Stimulated activated CD4-positive, alpha-beta T cell treated with anti-CD3 and anti-CD28 coated beads, Interleukin-2, amount 100 ng/mL, for 24 hours (primary cell): ENCODE measurements around the gene NACC2.
"Not testable (repeated sequence)": the region's sequence is repeated elsewhere in the genome, so short reads cannot be mapped to it uniquely, and the experiment has no call there.

Source experiments
- DNase-seq, 2 donors: peaks; one replicate each; pipeline ENCODE4 v3.0.0-alpha.2; 2020

Gene NACC2

DNA sequence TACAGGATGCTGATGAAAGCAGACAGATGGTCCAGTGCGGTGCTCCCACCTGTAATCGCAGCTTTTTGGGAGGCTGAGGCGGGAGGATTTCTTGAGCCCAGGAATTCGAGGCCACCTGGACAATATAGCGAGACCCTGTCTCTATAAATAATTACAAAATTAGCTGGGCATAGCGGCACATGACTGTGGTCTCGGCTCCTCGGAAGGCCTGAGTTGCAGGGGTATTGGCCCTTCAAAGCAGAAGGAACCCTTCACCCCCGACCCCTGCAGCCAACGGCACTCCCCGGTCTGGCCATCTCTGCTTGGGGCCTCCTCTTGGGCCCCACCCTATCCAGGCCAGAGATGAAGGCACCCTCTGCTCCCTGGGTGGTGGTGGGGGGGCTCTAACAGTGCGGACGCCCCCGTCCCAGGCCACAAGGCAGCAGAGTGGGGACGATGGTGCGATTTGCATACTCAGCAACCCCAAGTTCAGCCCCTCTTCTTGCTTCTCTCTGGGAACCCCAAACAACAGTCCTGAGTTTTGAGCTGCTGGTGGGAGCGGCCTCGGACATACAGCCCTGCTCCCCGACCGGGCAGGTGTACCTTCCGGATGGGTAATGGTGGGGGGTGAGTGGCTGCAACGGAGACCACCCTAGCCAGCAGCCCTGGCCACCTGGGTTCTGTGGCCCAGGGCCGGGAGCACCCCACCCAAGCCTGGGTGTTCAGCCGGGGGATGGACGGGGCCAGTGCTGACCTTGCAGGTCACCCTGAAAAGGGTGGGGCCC, 50.7 kb downstream of the NACC2 start:
- no peak for DNase-seq

DNA sequence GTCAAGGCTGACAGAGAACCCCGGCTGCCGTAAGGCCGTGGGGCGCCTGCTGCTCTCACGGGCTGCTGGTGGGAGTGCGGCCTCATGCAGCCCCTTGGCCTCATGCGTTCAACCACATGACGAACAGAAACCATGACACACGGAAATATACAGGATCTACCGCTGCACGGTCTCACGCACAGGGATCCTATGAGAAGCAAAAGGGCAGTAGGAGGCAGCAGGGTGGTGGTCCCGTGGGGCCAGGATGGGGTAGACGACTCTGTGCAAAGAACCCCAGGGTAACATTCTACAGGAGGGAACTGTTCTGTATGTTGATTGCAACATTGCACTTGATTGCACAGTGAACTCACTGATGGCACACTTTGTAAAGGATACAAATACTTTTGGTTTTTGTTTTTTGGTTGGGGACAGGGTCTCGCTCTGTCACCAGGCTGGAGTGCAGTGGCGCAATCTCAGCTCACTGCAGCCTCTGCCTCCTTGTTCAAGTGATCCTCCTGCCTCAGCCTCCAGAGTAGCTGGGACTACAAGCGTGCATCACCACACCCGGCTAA, 51.6 kb downstream of the NACC2 start:
- no peak for DNase-seq

DNA sequence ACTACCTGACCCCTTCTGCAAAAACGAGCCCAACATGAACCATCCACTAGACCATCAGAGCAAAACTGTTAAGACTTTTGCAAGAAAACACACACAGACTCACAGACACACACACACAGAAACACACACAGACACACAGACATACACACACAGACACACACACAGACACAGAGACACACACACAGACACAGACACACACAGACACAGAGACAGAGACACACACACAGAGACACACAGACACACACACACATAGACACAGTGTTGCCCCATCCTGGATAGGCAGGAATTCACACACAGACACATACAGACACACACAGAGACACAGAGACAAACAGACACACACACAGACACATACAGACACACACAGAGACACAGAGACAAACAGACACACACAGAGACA, 52.5 kb downstream of the NACC2 start:
- no peak for DNase-seq

DNA sequence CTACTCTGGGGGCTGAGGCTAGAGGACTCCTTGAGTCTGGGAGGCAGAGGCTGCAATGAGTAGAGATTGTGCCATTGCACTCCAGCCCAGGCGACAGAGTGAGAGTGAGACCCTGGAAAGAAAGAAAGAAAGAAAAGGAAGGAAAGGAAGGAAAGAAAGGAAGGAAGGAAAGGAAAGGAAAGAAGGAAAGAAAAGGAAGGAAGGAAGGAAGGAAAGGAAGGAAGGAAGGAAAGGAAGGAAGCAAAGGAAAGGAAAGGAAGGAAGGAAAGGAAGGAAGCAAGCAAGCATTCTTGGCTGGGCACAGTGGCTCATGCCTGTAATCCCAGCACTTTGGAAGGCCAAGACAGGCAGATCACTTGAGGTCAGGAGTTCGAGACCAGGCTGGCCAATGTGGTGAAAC, 54.2 kb downstream of the NACC2 start:
- not testable (repeated sequence) for DNase-seq

DNA sequence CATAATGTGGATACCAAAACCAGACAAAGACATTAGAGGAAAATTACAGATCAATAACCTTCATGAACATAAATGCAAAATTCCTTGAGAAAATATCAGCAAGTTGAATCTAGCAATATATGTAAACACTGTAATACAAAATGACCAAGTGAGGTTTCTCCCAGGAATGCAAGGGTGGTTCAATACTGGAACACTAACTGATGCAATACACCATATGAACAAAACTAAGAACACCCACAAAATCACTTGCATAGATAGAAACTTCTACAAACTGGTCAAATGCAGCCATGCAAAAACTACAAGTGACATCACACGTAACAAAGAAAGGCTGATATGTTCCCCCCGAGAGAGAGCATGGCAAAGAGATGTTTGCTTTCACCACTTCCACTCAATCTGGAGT, 55.6 kb downstream of the NACC2 start:
- no peak for DNase-seq

DNA sequence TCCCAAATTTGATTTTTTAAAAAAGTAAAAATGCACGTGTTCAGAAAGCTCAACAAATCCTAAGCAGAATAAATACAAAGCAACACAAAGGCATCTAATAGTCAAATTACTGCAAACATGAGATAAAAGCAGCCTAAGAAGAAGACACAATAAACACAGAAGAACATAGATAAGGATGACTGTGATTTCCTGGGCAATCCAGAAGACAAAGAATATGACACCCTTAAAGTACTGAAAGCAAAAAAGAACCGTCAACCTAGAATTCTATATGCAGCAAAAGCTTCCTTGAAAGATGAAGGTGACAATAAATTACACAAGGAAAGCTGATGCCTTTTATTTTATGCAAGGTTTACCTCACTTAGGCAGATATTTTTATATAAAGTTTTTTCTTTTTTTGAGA, 58.2 kb downstream of the NACC2 start:
- no peak for DNase-seq

DNA sequence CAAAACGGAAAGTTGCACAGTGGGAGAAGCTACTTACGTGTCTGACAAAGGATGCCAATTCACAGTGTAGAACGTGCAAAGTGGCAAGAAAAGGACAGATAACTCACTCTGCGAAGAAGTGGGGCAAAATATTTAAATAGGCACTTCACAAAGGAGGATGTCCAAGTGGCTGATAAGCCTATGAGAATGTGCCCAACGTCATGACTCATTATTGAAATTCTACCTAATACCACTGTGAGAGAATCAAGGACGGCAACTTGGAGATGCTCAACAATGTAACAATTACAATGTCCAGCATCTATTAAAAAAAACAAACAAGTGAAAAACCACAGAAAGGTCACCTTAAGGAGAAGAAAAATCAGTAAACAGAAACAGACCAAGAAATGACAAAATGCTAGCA, 59.0 kb downstream of the NACC2 start:
- DNase-seq, result no peak

DNA sequence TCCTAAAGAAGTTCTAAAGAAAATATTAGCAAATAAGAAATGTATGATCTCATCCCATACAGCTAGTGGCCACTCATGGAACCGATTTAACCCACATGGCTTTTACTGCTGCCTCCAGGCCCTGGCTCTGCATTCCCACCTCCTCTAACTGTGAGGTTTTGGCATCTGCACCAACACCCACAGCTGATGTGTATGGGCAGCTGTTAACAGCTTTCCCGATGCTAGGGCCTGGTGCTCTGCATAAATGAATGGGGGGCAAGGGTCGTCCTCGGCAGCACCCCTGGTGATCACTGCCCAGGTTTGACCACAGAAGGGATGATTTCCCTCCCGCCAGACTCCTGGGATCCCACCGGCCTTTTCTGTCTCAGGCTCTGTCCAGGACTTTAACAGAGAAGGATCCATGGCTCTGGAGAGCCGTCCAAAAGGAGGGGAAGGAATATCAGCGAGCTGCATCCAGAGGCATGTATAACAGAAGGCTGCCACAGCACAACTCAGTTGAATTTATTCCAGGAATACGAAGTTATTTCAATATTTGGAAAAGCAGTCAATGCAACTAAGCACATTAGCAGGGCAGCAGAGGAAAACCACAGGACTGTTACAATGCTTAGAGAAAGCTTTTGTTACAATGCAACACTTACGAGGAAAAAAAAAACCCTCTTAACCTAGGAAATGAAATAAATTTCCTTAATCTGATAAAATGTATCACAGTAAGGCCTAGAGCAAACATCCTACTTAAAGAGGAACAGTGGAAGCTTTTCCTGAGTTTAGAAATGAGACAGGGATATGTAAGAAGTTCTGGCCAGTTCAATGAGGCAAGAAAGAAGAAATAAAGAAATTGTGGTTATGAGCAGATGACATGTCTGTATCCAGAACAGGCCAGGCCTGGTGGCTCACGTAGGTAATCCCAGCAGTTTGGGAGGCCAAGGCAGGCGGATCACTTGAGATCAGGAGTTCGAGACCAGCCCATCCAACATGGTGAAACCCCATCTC, 63.1 kb downstream of the NACC2 start:
- DNase-seq, result no peak

DNA sequence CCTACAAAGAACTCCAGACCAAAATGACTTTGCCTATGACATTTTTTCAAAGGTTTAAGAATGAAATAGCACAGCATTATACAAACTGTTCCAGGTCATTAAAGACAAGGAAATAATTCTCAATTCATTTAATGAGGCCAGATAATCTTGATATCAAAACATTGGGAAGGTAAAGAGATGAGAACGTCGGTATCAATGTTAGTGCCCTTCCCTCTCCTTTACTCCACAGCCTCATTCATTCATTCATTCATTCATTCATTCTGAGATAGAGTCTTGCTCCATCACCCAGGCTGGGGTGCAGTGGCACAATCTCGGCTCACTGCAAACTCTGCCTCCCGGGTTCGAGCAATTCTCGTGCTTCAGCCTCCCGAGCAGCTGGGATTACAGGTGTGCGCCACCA, 64.0 kb downstream of the NACC2 start:
- DNase-seq, result no peak

DNA sequence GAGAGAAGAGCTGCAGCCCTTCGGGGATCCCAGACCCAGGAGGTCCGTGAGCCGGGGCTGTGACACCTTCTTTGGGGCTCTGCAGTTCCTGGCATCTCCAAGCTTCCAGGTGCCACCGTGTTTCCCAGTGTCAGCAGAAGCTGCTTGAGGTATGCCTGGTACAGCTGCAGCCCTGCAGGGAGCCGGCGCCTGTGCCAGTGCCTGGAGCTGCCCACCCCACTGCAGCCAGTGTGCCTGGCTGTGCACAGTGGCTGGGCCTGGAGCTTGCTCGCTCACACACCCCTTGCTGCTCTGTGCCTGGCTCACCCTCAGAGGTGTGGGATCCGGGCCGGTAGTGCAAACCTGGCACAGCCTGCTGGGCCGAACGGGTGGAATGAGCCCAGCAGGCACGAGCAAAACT, 65.5 kb downstream of the NACC2 start:
- no peak for DNase-seq

DNA sequence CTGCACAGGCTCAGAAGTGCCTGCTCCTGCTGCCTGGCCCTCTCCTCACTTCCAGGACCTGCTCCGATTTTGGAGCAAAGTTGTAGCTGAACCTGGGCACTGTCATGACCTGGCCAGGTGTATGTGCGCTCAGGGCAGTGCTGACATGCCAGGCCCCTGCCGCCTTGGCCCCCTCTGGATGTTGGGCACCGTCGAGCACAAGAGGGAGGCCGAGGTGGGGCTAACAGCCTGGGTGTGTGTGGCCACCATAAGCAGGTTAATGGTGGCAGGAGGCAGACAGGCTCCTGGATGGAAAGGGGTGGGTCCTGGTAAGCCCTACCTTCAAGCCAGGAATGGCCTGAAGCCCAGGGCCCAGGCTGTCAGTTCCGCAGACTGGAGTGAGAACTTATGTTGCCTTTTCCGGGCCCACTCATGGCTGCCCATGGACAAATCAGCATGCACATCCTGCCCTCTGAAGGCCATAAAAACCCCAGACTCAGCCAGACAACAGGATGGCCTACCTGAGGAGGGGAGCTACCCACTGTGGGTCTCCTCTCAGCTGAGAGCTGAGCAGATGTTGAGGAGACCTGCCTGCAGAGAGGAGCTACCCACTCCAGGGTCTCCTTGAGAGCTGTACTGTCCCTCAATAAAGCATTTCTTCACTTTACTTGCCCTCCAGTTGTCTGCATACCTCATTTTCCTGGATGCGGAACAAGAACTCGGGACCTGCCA, 66.2 kb downstream of the NACC2 start:
- no peak for DNase-seq

DNA sequence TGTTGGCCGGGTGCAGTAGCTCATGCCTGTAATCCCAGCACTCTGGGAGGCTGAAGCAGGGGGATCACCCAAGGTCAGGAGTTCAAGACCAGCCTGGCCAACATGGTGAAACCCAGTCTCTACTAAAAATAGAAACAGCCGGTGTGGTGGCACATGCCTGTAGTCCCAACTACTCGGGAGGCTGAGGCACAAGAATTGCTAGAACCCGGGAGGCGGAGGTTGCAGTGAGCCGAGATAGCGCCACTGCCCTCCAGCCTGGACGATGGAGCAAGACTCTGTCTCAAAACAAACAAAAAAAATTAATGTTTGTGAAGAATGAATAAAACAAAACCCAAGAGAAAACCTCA, 68.2 kb downstream of the NACC2 start:
- not testable (repeated sequence) for DNase-seq

DNA sequence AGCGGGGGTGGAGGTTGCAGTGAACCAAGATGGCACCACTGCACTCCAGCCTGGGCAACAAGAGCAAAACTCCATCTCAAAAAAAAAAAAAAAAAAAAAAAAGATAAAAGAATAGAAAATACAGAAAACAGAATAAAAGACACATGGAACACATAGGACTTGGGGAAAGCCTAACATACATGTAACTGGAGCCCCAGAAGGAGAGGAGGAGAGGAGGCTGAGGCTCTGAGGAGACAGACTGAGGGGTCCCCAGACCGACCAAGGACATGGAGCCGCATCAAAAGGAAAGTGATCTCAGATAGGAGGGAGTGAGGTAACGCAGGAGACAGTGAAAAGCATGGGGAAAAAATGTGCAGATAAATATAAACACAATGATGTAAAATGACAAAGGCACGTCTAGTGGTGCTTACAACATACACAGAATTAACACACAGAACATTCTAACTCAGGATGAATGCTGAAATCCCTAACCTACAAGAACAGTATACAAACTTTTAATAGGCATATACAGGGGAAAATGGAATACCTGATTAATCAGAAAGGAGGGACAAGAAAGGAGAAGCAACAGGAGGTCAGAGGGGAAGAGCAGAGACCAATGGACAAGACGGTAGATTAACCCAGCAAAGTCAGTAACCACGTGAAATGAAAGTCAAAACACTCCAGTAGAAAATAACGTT, 68.7 kb downstream of the NACC2 start:
- no peak for DNase-seq

DNA sequence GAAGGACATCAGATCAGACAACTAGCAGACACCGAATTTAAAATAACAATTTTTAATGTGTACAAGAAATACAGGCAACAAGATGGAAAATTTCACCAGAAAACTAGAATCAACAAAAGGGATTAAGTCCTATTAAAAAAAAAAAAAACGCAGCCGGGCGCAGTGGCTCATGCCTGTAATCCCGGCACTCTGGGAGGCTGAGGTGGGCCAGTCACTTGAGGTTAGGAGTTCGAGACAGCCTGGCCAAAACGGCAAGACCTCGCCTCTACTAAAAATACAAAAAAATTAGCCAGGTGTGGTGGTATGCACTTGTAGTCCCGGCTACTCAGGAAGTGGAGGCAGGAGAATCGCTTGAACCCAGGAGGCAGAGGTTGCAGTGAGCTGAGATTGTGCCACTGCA, 69.6 kb downstream of the NACC2 start:
- DNase-seq, result no peak

DNA sequence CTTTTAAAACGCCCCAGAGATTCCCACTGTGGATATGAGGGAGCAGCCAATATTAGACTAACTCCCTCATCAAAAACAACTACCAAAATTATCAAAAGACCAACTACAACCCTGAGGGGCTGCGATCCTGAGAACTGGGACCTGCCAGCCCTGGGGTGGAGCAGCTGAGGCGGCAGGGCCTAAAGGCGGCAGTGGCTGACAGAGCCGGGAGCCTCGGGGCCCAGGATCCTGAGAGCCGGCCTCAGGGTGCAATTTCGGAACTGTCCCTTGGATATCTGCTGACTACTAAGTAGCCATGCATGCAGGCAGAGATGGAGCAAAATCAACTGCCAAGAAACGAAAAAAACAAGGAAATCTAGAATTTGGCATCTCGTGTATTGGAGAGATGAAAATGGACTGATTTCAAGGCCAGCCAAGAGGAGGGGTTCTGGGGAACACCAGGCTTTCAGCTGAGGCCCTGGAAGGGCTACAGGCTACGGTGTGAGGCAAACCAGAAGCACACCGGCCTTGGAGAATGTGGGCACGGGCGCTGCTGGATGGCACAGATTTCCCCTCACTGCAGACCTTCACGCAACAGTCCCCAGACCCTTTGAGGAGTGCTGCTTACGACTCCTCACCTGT, 70.3 kb downstream of the NACC2 start:
- DNase-seq, result no peak

DNA sequence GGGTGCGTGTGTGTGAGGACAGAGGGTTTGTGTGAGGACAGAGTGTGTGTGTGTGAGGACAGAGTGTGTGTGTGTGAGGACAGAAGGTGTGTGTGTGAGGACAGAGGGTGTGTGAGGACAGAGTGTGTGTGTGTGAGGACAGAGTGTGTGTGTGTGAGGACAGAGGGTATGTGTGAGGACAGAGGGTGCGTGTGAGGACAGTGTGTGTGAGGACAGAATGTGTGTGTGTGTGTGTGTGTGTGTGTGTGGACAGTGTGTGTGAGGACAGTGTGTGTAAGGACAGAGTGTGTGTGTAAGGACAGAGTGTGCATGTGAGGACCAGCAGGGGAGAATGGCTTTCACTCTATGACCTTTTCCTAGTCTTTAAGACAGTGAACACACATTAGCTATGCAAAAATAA, 70.8 kb downstream of the NACC2 start:
- DNase-seq, result no peak

DNA sequence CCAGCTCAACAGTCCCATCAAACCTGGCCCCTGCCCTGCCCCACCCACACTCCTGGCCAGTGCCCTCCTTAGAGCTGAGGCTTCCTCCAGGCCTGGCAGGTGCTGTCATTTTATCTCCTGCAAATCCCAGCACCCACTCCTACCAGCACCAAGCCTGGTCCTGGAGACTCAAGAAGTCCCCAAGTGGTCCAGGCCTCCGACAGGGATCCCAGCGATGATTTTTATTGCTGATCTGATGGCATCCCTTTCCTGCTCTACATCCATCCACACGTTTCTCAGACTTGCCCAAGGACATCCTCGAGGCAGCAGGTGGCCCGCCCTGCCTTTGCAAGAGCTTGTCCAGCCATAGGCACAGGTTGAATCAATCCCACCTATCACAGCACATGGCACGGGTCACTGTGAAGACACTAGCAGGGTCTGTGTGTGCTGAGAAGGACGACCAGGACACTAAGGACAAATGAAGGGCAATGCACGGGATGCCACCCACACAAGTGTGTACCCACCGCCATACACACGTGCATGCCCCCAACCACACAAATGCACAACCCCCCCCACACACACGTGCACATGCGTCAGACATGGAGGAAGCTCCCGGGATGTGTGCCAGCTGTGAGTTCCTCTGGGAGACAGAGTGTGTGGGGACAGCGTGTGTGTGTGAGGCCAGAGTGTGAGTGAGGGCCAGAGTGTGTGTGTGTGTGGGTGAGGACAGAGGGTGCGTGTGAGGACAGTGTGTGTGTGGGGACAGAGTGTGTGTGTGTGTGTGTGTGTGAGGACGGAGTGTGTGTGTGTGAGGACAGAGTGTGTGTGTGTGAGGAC, 71.5 kb downstream of the NACC2 start:
- DNase-seq, result no peak

DNA sequence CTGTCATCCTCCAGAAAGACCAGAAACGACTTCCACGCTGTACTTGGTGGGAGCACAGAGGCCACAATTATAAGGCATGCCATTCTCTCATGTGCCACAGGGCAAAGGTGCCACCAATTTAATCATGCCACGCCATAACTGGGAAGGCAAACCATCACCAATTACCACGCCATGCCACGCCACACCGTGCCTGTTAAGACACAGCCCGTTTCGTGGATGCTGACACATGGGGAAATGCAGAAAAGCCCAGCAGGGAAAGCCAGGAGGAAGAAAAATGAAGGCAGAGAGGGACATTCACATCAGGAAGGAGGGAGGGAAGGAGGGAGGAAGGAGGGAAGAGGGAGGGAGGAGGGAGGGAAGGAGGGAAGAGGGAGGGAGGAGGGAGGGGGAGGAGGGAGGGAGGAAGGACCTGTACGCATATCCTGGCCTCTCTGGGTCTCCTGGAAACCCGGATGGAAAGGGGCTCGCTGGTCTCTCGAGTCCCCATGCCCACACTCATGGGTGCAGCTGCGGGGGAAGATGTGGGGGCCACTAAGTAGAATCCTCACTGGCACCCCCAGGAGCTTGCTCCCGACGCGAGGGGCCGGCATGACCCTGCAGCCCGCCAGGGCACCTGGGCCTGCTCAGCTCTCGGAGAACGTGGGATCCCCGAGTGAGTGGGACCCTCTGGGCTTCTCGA, 72.2 kb downstream of the NACC2 start:
- no peak for DNase-seq

DNA sequence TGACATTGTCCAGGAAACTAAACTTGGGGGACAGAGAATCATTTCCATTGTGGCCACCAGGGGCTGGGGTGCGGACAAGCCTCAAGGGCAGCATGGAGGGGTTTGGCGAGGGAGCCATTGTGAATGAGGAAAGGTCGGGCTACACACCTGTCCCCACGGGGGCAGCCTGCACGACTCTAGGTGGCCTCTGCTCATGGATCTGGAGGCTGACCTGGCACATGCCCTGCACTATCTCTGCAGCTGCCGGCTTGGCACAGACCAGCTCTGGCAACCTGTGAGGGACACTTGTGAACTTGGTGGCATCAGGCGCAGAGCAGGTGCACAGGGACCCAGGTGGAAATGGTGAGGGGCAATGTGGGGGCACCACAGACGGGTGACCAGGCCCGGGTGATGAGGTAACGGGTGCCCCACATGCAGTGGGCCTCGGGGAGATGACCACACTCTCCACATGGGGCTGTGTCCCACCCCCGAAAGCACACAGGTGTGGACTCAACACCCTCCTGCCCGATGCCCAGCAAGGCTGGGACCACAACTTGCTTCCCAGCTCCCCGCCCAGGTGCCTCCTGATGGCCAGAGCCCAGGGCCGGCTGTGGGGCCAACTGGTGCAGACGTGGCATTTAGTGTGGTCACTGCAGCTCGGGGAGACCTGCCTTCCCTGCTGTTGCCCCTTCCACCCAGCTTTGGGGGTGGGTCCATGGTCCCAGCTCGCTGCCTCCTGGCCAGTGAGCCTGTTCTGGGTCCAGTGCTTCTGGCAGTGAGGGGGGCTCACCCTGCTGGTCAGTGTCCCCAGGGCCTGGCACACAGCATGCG, 73.0 kb downstream of the NACC2 start:
- no peak for DNase-seq
